Activated B cell treated with CpG ODN at 0.5 μM for 24 hours (primary cell): ENCODE data around the gene TARP.
"Not testable (repeated sequence)": the region's sequence is repeated elsewhere in the genome, so short reads cannot be mapped to it uniquely, and the experiment has no call there.

Experiments
- ATAC-seq: fragments of 200-7000 bp; cut with Tn5 transposase; one replicate; pipeline ENCODE4 v1.10.0; 2021; ENCODE audit warnings: low read depth, mild to moderate bottlenecking, moderate library complexity
- CTCF ChIA-PET: fragments of 350-600 bp; sonication (Branson Sonifier 250); formaldehyde crosslinking; loops from one replicate; lab custom pipeline; 2021; ENCODE audit warnings: antibody characterized with exemption; lab: Charles Lee
- POLR2A ChIA-PET: fragments of 350-600 bp; sonication (Branson Sonifier 250); formaldehyde crosslinking; loops from one replicate; lab custom pipeline; 2021; ENCODE audit warnings: antibody characterized with exemption; lab: Charles Lee
- DNase-seq: peaks from one replicate; pipeline ENCODE4 v3.0.0; 2022
- H3K27ac Mint-ChIP-seq: one replicate; pipeline ENCODE4 v1.8.0; 2020; ENCODE audit warnings: mixed read lengths
- H3K27me3 Mint-ChIP-seq: one replicate; pipeline ENCODE4 v1.8.0; 2021; ENCODE audit warnings: mixed read lengths
- H3K36me3 Mint-ChIP-seq: one replicate; pipeline ENCODE4 v1.8.0; 2021; ENCODE audit warnings: low read depth, mixed read lengths
- H3K4me1 Mint-ChIP-seq: one replicate; pipeline ENCODE4 v1.8.0; 2021; ENCODE audit warnings: mixed read lengths
- H3K4me3 Mint-ChIP-seq: one replicate; pipeline ENCODE4 v1.8.0; 2020; ENCODE audit warnings: mild to moderate bottlenecking, mixed read lengths
- H3K9me3 Mint-ChIP-seq: one replicate; pipeline ENCODE4 v1.8.0; 2020; ENCODE audit warnings: mixed read lengths
- intact Hi-C: fragments of 100-400 bp; cut with micrococcal nuclease; formaldehyde crosslinking; loops from one replicate; pipeline ENCODE4 v1.15.1; 2024
- TF ChIP-seq, protein P1 (sequence below): fragments of 200-600 bp; IDR thresholded peaks from one replicate; pipeline ENCODE4 v1.8.0; 2022; ENCODE audit warnings: antibody characterized with exemption, mild to moderate bottlenecking

The TARP gene

DNA sequence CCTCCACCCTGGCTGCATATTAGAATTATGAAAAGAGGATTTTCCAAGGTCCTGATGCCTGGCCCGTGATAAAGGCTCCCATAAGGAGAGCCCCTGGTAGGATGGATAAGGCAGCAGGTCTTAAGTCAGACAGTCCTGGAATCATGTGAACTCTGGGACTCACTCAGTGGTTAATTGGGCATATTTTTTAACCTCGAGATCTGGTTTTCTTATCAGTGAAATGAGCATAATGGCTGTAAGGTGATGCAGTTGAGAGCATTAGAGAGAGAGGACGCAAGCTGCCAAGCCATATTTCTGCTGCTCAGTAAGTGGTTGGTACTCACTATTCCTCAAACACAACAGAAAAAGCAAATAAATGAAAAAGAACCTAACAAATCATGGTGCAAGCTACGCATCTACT is 37.8 kb downstream of the TARP start:
- no peak for ATAC-seq
- no peak overlapping the region for H3K4me3 Mint-ChIP-seq
- H3K27me3 Mint-ChIP-seq = no peaks in the 10 kb centered on the region
- H3K9me3 Mint-ChIP-seq = no peaks in the 10 kb centered on the region
- intact Hi-C loops = no loop called here
- H3K4me1 Mint-ChIP-seq = peaks cover 14% of the 10 kb centered on the region
- CTCF ChIA-PET = no interaction called here
- TF ChIP-seq, protein P1, sequence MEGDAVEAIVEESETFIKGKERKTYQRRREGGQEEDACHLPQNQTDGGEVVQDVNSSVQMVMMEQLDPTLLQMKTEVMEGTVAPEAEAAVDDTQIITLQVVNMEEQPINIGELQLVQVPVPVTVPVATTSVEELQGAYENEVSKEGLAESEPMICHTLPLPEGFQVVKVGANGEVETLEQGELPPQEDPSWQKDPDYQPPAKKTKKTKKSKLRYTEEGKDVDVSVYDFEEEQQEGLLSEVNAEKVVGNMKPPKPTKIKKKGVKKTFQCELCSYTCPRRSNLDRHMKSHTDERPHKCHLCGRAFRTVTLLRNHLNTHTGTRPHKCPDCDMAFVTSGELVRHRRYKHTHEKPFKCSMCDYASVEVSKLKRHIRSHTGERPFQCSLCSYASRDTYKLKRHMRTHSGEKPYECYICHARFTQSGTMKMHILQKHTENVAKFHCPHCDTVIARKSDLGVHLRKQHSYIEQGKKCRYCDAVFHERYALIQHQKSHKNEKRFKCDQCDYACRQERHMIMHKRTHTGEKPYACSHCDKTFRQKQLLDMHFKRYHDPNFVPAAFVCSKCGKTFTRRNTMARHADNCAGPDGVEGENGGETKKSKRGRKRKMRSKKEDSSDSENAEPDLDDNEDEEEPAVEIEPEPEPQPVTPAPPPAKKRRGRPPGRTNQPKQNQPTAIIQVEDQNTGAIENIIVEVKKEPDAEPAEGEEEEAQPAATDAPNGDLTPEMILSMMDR = no peak
- H3K36me3 Mint-ChIP-seq = peaks cover 6% of the 10 kb centered on the region
- POLR2A ChIA-PET = no interaction called here
- no peak for DNase-seq
- no peak overlapping the region for H3K27ac Mint-ChIP-seq

DNA sequence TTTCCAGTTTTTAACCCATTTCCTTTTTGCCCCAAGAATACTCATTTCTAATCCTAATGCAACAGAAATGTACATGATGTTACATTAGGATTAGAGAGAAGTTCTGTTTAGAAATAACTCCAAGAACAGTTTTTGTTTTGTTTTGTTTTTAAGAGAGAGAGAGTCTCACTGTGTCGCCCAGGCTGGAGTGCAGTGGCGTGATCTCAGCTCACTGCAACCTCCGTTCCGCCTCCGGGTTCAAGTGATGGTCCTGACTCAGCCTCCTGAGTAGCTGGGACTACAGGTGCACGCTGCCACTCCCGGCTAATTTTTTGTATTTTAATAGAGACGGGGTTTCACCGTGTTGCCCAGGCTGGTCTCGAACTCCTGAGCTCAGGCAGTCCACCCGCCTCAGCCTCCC is 38.7 kb downstream of the TARP start:
- DNase-seq = not testable (repeated sequence)

DNA sequence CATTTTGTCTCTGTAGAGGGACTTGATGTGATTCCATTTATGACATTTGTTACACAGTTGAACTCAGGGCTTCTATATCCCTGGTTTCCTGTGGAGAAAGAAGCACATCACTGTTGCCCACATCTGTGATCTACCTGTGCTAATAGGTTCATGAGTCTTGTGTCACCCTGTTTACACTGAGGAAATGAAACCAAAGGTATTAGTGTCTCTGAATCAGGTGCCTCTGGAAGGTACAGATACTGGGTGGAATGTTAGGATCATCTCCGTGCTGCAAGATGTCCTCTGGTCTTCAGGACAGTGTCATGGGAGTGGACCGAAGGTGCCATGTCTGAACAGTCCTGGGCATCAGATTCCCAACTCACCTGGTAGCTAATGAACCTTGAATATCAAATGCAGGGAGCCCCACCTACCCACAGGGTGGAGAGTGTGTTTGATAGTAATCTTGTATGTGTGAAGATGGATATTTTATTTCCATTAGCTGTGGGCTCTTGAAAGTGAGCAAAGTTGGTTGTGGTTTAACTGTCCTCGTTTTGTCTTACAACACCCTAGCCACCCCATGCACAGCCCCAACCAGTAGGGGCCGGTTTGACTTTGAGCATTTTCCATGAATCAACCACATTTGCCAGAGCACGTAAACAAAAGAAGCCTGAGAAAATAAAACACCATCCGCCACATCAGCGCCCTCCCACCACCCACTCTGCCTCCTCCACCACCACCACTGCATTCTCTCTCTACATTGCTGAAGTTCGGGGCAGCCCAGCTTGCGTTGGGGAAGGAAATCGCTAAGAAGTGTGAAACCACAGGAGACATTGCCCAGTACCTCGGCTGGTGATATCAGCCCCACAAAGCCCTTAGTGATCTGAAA is 40.7 kb downstream of the TARP start:
- POLR2A ChIA-PET = no interaction called here
- Mint-ChIP-seq H3K4me1 (peaks cover 14% of the 10 kb centered on the region), H3K36me3 (peaks cover 28% of the 10 kb centered on the region), H3K27me3 (no peaks in the 10 kb centered on the region), H3K9me3 (no peaks in the 10 kb centered on the region), H3K4me3 (no peak overlapping the region), H3K27ac (peak overlapping the region; percentile 32)
- intact Hi-C loops = no loop called here
- CTCF ChIA-PET = no interaction called here
- DNase-seq (no peak), ATAC-seq (peak; percentile 34)
- TF ChIP-seq, protein P1 = no peak

More for the DNA sequence above, 38.7 kb downstream of the TARP start:
- POLR2A ChIA-PET, H3K27me3 Mint-ChIP-seq, CTCF ChIA-PET, H3K4me3 Mint-ChIP-seq, ATAC-seq, H3K9me3 Mint-ChIP-seq, H3K27ac Mint-ChIP-seq, intact Hi-C loops: not testable (repeated sequence)
- peaks cover 14% of the 10 kb centered on the region for H3K4me1 Mint-ChIP-seq
- H3K36me3 Mint-ChIP-seq = peaks cover 15% of the 10 kb centered on the region

DNA sequence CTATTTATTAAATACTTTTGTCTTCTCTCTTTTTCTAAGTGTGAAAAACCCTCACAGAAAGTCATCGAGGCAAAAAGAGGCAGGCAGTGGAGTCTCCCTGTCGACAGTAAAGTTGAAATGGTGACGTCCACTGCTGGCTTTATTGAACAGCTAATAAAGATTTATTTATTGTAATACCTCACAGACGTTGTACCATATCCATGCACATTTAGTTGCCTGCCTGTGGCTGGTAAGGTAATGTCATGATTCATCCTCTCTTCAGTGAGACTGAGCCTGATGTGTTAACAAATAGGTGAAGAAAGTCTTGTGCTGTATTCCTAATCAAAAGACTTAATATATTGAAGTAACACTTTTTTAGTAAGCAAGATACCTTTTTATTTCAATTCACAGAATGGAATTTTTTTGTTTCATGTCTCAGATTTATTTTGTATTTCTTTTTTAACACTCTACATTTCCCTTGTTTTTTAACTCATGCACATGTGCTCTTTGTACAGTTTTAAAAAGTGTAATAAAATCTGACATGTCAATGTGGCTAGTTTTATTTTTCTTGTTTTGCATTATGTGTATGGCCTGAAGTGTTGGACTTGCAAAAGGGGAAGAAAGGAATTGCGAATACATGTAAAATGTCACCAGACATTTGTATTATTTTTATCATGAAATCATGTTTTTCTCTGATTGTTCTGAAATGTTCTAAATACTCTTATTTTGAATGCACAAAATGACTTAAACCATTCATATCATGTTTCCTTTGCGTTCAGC is 43.4 kb downstream of the TARP start:
- no peak for DNase-seq
- Mint-ChIP-seq H3K4me1 (peaks cover 14% of the 10 kb centered on the region), H3K9me3 (no peaks in the 10 kb centered on the region), H3K36me3 (peaks cover 44% of the 10 kb centered on the region), H3K27ac (no peak overlapping the region), H3K27me3 (no peaks in the 10 kb centered on the region), H3K4me3 (no peak overlapping the region)
- TF ChIP-seq, protein P1 = no peak
- intact Hi-C loops = no loop called here
- POLR2A ChIA-PET = no interaction called here
- ATAC-seq = no peak
- CTCF ChIA-PET = interaction anchor here (0.9 kb wide), 1 partner anchor 14 kb away, joined by 3 read pairs; no protein-coding TSS in a partner anchor

DNA sequence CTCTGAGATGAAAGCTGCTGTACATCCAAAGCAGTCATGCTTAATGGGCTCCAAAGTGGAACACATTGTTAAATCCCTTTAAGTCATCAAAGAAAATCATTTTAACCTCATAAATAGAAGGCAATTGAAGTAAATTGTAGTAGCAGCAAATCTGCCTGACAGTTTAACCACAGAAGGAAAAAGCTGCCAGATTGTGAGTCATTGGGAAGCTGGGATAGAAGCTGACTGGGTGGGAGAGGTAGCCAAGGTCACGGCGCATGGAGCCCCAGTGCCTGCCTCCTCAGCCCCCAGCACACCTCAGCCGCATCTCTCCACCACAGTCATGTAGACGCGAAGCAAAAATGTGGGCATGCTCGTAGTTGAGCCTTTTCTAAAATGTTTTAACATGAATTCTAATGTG is 44.0 kb downstream of the TARP start:
- CTCF ChIA-PET = interaction anchor here (0.9 kb wide), 1 partner anchor 13 kb away, joined by 3 read pairs; no protein-coding TSS in a partner anchor
- Mint-ChIP-seq H3K27me3 (no peaks in the 10 kb centered on the region), H3K9me3 (no peaks in the 10 kb centered on the region), H3K27ac (no peak overlapping the region), H3K4me3 (no peak overlapping the region), H3K4me1 (peaks cover 14% of the 10 kb centered on the region), H3K36me3 (peaks cover 50% of the 10 kb centered on the region)
- TF ChIP-seq, protein P1 = no peak
- DNase-seq = no peak
- ATAC-seq = no peak
- POLR2A ChIA-PET = no interaction called here
- intact Hi-C loops = no loop called here
